NCI-H1048 (cell line): ENCODE results near the gene GOLIM4.
"Not testable (repeated sequence)": the region's sequence is repeated elsewhere in the genome, so short reads cannot be mapped to it uniquely, and the experiment has no call there.

ENCODE experiments used
- DNase-seq: peaks from one replicate; lab custom pipeline; 2025; lab: John Stamatoyannopoulos, UW

GOLIM4 gene

DNA sequence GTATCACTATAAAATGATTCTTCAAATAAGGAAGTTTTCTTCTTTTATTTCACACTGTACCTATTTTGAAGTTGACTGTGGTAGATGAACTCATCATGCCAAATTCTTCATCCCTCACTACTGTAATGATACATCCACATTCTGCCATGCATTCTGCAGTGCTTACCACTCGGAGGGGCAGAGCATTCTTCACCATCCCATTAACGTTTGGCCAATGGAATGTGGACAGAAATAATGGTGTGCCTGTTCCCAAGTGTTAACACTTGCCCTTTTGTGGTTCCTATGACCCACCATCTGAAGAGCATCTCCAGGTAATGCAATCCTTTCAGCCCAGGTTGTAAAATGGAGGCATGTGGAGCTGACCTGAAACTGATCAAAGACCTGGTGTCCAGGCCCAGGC lies 18.6 kb downstream of the GOLIM4 start:
- DNase-seq, result no peak

DNA sequence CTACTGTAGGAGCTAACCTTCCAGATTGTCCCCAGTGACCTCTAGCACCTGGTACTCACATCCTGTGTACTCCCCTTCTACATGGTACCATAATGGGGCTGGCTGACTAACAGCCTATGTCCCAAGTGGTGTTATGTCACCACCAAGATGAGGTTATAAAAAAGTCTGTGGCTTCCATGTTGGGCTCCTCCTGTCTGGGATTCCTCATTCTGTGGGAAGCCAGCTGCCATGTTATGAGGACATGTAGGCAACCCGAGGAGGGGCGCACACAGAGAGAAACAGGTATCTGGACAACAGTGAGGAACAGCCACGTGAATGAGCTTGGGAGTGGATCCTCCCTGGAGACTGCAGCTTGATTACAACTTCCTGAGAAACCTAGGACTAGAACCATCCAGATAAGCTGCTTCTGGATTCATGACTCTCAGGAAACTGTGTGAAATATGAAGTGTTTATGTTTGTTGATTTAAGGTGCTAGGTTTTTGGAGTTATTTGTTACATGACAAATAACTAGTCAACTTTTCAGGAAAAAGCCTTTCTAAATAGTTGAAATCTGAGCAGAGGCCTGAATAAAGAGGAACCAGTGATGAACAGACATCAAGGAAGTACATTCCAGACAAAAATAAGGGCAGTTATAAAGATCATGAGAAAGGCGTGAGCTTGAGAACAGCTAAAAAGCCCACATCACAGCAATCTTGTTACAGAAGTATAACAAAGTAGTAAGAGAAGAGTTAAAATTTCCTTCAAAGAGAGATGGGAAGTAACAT lies 21.7 kb downstream of the GOLIM4 start:
- no peak for DNase-seq

DNA sequence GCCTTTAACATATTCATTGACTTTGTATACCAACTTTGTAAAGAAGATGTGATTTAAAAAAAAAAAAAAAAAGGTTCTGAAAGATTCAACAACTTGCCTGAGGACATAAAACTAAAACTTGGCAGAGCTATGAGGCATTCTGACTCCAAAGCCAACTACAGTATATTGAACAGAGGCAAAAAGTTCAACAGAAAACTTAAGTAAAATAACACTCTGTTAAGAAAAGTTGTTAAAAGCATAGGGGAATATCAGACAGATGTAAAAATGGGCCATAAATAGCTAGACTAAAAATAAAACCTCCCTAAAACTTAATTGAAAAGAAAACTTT lies 23.4 kb downstream of the GOLIM4 start:
- DNase-seq, result no peak

DNA sequence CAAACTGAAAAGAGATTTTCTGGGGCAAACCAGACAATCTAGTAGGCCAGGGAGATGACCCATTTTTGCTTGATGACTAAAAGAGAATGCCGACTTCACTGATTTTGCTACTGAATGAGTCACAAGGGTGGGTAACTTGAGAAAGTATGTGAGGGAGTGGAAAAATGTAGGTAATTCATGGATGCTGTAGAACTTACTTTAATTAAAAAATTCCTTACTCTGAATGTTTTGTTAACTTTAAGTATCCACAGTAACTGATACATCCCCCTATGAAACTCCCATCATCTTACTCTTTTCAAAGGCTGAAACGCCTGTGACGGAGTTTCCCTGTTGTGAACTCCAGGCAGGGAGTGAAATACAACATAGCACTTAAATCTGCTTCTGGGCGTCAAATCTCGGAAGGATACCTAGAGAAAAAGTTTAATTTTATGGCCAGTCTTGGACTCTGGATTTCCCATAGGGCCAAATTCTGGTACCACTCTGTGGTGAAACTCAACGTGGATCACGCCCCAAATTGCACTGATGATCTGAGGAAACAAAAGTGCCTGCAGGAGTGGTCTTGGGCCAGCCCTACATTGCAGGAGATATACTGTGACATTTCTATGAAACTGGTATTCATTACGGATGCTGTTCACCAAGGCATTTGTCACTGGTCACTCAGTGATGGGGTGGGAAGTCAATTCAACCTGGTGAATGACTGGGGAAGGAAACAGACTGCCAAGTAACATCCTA lies 24.0 kb downstream of the GOLIM4 start:
- DNase-seq, result no peak

DNA sequence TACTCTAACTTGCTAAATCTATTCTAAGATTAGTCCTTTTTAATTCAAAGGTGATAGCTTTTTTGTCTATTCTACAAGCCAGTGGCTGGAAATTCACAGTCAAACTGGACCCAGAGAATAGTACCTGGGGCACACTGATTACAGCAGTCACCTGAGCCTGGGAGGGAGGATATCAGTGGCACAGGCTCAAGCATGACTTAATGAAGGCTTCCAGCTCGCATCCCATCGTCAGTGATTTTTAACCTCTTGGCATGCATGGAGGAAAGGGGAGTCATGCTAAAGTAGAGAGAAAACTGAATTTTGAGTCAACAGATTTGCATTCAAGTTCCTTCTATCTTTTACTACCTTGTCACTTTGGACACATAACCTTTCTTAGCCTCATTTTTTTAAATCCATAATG lies 24.8 kb downstream of the GOLIM4 start:
- no peak for DNase-seq

DNA sequence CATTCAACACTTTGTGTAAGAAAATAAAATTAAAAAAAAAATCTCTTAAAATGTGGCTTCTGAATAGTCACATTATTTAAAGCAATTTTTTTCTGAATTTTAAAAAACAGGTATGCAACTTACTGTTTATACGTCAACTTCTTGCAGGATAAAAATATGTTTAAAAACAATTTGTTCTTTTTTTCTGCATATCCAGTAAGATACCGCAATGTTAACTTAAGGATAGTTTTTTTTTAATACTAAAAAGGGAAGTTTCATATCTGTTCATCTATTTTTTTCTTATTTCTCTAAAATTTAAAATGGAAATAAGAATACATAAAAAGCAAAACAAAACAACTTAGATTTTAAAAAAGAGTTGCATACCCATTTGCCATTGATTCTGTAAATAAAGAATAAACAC lies 27.4 kb downstream of the GOLIM4 start:
- no peak for DNase-seq

DNA sequence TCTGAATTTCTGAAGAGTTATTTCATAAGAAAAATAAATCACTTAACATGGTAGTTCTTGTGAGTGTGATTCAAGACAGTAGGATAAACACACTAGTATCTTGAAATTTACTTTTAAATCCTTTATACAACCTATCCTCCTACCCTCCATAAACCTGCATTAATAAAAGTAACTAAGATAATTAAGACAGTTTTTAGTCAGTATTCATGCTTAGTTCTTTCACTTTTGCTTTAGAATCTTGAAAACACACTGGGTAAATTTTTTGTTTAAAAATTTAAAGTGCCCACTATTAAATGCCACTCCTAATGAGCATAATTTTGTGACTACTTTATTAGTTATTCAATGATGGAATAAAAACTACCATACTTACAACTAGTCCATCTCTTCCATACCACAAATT lies 28.8 kb downstream of the GOLIM4 start:
- no peak for DNase-seq

DNA sequence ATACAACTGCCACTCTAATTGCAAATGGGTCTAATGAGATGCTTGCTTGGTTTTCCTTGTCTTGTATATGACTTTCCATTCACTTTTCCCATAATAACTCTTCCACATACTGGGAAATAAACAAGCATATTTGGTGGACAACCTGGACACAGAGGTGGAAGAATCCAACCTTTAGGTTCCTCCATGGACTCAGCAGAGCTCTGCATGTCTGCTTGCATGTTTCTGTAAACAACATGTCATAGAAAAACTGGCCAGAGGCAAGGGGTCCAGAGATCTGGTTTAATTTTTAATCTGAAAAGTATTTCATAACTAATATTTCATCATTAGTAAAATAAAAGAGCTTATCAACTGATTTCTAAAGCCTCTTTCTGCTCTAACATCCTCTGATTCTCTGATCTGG lies 30.2 kb downstream of the GOLIM4 start:
- DNase-seq, result no peak

DNA sequence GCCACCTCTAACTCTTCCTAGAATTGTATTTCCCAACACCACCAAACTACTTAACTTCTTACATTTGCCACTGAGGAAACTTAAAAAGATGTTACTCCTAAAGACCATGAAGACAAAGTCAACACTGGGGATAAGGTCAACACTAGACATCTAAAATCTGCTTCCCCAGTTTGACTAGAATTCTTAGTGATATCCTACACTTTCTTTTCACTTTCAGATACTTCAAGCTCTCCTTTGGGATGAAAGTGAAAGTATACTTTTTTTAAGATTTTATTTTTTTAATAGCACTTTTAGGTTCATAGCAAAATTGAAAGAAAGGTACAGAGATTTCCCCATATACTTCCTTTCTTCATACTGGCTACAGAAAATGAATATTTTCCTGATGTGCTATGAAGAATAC lies 32.6 kb downstream of the GOLIM4 start:
- DNase-seq, result no peak

DNA sequence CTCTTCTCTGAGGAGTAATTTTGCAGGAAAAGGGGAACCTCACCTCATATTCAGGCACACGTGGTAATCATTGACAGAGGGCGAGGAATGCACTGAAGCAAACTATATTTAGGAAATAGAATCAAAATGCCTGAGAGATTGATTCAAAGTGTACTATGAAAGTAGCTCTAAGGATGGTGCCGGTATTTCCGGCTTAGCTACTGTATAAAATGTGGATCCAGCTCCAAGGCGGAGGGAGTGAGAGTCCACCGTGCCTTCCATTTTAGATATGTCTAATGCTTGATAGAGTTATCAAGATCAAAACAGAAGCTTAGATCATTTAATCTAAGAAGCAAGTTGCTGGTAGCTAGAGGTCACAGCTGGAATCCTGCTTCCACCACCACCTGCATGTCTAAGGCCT lies 33.0 kb downstream of the GOLIM4 start:
- DNase-seq, result no peak

DNA sequence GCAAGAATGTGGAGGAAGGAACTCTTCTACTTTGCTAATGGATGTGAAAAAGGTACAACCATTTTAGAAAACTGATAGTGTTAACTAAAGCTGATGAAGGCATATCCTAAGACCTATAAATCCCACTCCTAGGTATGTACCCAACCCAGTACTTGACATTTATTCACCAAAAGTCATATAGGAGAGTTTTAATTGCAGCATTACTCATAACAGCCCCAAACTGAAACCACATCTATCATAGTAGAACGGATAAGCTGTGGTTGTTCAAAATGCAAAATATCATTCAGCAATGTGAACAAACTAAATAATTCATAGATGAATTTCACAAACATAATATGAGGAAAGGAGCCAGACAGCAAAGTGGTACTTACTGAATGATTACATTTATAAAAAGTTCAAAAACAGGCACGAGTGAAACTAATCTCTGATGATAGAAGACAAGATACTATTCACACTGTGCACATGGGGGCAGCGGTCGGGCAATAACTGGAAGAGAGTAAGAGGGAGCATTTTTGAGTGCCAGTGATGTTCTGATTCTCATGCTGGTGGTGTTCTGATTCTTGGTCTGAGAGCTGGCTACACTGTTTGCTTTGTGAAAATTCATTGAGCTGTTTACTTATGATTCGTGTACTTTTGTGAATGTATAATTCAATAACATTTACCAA lies 34.3 kb downstream of the GOLIM4 start:
- DNase-seq, result no peak

DNA sequence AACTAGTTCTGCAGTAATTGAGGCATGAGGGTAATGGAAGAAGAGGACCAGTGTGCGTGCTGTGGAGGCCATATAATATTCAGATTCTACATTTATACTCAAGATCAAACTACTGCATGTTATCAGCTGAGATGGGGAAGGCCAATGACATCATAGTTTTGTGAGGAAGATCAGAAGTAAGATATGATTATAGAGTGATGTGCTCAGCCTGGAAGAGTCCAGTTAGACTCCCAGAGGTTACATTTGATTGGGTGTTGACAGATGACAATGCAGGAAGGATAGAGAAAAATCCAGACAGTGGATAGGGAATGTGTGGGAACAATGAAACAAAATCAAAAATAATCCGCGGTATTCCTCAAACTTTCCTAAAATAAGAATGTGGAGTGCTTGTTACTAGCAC lies 35.4 kb downstream of the GOLIM4 start:
- no peak for DNase-seq

DNA sequence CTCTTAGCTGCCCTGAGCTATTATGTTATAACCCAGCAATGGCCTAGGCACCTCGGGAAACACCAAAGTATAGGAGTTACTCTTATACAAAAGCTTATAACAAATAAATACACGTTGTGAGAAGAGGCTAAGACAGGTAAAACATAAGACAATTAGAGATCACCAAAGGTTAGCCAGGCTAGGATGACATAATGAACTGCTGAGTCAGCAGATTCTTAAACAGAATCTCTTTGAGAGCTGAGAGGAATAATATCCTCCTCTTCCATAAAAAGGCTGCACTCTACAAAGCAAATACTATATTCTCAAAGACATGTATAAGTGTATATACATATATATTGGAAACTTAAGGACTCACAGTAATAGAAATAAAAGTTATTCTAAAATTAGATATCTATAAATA lies 37.2 kb downstream of the GOLIM4 start:
- no peak for DNase-seq

DNA sequence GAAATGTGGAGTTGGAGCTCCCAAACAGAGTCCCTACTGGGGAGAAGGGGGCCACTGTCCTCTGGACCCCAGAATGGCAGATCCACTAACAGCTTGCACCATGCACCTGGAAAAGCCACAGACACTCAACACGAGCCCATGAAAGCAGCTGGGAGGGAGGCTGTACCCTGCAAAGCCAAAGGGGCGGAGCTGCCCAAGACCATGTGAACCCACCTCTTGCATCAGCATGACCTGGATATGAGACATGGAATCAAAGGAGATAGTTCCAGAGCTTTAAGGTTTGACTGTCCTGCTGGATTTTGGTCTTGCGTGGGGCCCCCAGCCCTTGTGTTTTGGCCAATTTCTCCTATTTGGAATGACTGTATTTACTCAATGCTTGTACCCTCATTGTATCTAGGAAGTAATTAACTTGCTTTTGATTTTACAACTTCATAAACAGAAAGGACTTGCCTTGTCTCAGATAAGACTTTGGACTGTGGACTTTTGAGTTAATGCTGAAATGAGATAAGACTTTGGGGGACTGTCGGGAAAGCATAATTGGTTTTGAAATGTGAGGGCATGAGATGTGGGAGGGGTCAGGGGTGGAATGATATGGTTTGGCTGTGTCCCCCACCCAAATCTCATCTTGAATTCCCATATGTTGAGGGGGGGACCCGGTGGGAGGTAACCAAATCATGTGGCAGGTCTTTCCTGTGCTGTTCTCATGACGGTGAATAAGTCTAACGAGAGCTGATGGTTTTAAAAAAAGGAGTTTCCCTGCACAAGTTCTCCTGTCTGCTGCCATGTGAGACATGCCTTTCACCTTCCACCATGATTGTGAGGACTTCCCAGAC lies 39.1 kb downstream of the GOLIM4 start:
- DNase-seq, result not testable (repeated sequence)

DNA sequence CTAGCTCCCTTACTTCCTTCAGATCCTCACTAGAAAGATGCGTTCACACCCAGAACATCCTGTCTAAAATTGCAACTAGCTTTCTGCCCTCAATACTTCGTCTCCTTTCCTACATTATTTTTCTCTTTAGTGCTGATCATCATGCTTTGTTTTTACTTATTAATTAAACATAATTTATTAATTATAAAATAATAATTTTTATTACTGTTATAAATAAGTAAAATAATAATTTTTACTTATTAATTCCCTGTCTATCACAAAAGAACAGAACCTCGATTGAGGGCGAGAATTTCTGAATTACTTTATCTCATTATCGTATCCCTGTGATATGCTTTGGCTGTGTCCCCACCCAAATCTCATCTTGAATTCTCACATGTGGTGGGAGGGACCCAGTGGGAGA lies 41.3 kb downstream of the GOLIM4 start:
- no peak for DNase-seq

DNA sequence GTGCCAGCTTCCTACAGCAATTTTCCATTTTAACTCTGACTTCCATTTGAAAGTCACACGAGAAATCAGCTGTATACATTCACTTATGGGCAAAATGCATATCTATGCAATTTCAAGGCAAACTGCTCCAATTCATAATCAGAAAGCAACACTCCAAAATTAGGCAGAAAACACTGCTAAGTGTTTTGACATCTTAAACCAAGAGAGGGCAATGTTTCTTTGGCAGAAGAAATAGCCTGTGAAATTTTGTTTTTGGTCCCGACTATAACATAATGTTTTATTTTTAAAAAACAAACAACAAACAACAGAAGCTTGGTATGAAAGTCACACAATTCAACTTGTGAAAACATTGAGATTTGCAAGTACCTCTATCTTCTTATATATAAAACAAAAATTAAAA lies 42.6 kb downstream of the GOLIM4 start:
- DNase-seq, result no peak

DNA sequence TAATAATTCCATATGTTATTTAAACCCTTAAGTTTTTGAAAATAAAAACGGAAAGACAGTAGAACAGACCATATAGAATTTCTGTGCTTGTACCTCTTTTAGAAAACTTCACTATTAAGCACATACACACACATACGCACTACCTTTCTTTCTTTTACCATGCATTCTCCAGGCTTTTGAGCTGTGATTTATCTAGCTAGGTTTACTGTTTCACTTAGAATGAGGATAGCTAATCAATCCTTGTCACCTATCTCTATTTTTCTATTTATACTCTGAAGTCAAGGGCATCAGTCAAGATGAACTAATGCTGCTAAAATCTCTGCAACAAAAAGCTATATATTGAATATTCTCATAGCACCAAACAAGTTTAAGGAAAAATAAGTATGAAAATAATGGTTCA lies 43.2 kb downstream of the GOLIM4 start:
- no peak for DNase-seq

DNA sequence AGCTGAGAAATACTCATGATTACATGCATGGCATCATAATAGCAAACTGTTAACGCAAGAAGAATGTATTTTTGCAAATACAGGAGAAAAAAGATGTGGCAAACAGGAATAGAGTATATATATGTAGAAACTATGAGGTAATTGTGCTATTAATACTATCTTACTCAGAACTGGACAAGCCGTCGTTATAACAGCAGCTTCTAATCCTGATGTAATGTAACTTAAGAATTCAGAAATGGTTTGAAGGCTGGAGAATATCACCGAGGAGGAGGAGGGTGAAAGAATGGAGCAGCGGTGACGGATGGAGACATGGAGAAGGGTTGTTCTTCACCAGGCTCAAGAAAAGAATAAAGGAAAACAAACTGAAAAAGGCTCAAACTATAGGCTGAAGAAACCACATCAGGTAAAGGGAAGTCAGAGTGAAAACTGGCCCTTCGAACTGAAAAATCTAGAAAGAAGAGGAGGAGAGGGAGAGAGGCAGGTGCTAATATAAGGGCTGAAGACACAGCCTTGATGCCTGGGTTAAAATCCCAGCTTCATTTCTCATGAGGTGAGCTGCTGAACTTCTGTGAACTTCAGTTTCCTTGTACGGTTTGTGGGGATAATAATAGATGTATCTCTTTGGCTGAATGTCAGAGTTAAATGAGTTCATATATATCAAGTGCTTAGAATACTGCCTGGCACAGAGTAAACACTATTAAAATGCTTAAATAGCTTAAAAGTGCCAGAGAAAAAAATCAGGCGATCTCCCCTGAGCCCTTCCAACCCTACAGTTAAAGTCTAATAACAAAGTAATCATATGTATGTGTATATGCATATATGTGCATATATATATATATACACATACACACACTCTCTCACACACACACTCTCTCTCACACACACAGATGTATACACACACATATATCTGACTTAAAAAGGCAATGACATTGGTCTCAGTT lies 43.9 kb downstream of the GOLIM4 start:
- DNase-seq, result no peak

DNA sequence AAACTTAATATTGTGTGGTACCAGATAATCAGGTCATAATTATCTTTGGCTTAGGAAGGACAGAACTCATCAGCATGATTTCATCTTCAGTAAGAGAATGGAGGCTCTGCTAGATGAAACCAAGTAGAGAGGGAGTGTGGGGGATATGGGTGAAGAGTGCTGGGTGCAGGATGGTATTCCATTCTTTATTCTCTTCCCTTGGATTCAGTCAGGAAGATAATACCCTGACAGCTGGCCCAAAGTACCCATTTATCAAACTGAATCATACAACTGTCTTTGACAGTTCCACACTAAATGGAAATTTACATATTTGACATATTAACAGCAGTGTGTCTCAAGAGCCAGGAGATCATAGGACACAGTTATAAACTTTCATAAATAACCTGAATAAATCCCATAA lies 44.7 kb downstream of the GOLIM4 start:
- no peak for DNase-seq

DNA sequence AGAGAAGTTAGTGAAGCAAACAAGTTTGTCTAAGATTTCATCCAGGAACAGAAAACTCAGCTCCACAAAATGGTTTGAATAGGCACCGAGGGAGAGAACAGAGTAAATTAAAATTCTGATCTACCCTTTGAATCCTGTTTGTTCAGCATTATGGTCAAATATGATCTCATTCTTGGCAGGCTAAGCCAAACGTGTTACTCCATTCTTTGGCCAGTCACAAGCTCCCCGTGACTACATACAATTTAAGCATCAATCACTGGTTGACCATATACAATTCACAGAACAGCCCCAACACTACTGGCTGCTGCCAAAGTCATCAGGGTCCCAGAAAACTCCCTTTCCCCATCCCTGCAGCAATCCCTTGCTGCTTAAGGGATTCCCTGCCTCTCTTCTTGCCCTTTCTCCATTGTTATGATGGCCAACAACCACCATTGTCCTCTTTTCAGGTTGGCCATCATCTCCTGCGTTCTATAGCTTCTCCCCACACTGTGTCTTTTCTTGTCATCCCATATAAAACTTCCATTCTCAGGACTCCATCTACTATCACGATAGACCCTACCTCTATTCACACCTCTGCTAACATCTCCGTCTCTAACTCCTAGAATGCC lies 46.3 kb downstream of the GOLIM4 start:
- no peak for DNase-seq
